PC-9 (cell line): Measurements from ENCODE around the gene HAGHL. TPM values are rescaled to one million over a fixed set of nuclear protein-coding genes. Genes with fewer than 3 reads are reported as not detected.
A peak's percentile ranks its signal among the peaks of the same experiment; 100 is the strongest.

Experiments
- BruUV-seq: library from RNA; stranded (reverse); fragments of 400-500 nt; replicated peaks from 2 replicates; lab custom pipeline; 2021; lab: Mats Ljungman, UMichigan
- CTCF ChIA-PET: fragments of 300-600 bp; sonication (Branson Sonifier 250); formaldehyde crosslinking; loops from one replicate; lab custom pipeline; 2022; ENCODE audit warnings: antibody characterized with exemption; lab: Charles Lee
- POLR2A ChIA-PET: fragments of 300-600 bp; sonication (Branson Sonifier 250); formaldehyde crosslinking; loops from one replicate; lab custom pipeline; 2022; ENCODE audit warnings: antibody characterized with exemption; ENCODE audit not compliant: unreplicated experiment; lab: Charles Lee
- DNase-seq, 2 experiments: peaks; one replicate each; pipeline versions ENCODE4 v3.0.0 to v3.0.0-alpha.2; 2015 to 2022; ENCODE audit warnings: mixed read lengths in 1 of 2
- H2AFZ ChIP-seq: fragments of 200-600 bp; sonication (generic); 2 replicates; pipeline ENCODE4 v1.8.1; 2017; ENCODE audit warnings: antibody characterized with exemption
- H3F3A ChIP-seq: fragments of 200-600 bp; sonication (generic); 2 replicates; pipeline ENCODE4 v1.8.1; 2017; ENCODE audit warnings: antibody characterized with exemption, mild to moderate bottlenecking, low read depth; ENCODE audit not compliant: insufficient read depth
- H3K27ac ChIP-seq: fragments of 200-600 bp; sonication (generic); 2 replicates; pipeline ENCODE4 v1.6.1; 2016; ENCODE audit warnings: mixed run types
- H3K27me3 ChIP-seq: fragments of 200-600 bp; sonication (generic); 2 replicates; pipeline ENCODE4 v1.6.1; 2016; ENCODE audit warnings: low read depth, mixed run types; ENCODE audit not compliant: insufficient read depth
- H3K36me3 ChIP-seq: fragments of 200-600 bp; sonication (generic); 2 replicates; pipeline ENCODE4 v1.6.1; 2016; ENCODE audit warnings: low read depth, mixed run types
- H3K4me1 ChIP-seq: fragments of 200-600 bp; sonication (generic); replicated peaks from 2 replicates; pipeline ENCODE4 v1.6.1; 2016; ENCODE audit warnings: mixed run types; ENCODE audit not compliant: insufficient read depth
- H3K4me2 ChIP-seq: fragments of 200-600 bp; sonication (generic); 2 replicates; pipeline ENCODE4 v1.6.1; 2017; ENCODE audit warnings: mixed run types
- H3K4me3 ChIP-seq: fragments of 200-600 bp; sonication (generic); 2 replicates; pipeline ENCODE4 v1.6.1; 2016; ENCODE audit warnings: mixed run types
- H3K79me2 ChIP-seq: fragments of 200-600 bp; sonication (generic); 2 replicates; pipeline ENCODE4 v1.6.1; 2017; ENCODE audit warnings: low read depth, mixed run types
- H3K9me2 ChIP-seq: fragments of 200-600 bp; sonication (generic); 2 replicates; pipeline ENCODE4 v1.8.1; 2017; ENCODE audit warnings: mild to moderate bottlenecking; ENCODE audit not compliant: insufficient read depth
- H3K9me3 ChIP-seq: fragments of 200-600 bp; sonication (generic); 2 replicates; pipeline ENCODE4 v1.8.1; 2016; ENCODE audit warnings: low read depth; ENCODE audit not compliant: insufficient read depth
- H4K20me1 ChIP-seq: fragments of 200-600 bp; sonication (generic); 2 replicates; pipeline ENCODE4 v1.8.1; 2017; ENCODE audit not compliant: insufficient read depth
- EZH2 ChIP-seq: fragments of 200-600 bp; sonication (generic); IDR thresholded peaks from 2 replicates; pipeline ENCODE4 v1.8.0; 2017; ENCODE audit warnings: antibody characterized with exemption, low read depth
- intact Hi-C: fragments of 100-400 bp; cut with micrococcal nuclease; formaldehyde crosslinking; loops from one replicate; pipeline ENCODE4 v1.10.0; 2022; ENCODE audit not compliant: unreplicated experiment
- total RNA-seq: library from RNA; stranded (reverse); gene quantifications from 2 replicates; pipeline ENCODE4 v1.2.3, GENCODE V29; 2021
- TF ChIP-seq, protein P1 (sequence below): fragments of 200-600 bp; sonication (generic); conservative IDR thresholded peaks from 2 replicates; pipeline ENCODE4 v1.6.1; 2017; ENCODE audit warnings: mixed run types, antibody characterized with exemption, mild to moderate bottlenecking, moderate library complexity

The HAGHL gene
- total RNA-seq, 1 experiment from 2014 or later, result 31.0 TPM

DNA sequence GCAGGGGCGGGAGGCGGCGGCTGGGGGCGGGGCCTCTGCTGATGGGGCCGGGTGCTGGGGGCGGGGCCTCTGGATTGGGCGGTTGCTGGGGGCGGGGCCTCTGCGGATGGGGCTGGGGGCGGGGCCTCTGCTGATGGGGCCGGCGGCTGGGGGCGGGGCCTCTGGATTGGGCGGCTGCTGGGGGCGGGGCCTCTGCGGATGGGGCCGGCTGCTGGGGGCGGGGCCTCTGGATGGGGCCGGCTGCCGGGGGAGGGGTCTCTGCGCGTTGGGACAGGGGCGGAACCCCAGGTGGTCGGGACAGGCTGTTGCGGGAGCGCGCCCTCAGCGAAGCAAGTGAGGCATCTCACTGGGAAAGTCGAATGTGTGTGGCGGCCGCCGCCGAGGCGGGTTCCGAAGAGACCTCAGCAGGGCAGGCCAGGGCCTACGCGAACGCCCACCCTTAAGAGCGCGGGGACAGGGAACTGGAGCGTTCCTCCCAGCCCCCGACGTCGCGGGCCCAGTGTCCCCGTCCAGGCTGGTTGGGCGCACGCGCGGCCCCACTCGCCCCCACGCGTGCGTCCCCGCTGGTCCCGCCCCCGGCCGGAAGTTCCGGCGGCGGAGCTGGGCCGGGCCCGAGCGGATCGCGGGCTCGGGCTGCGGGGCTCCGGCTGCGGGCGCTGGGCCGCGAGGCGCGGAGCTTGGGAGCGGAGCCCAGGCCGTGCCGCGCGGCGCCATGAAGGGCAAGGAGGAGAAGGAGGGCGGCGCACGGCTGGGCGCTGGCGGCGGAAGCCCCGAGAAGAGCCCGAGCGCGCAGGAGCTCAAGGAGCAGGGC lies 46.9 kb upstream of the HAGHL start, which contains the start of gene STUB1:
STUB1 (plus strand) TSS at position 597 of the 811 bp plus-strand sequence; CDS start at position 713, 116 bp downstream.
- H2AFZ ChIP-seq, result peak within 1 kb of the TSS; percentile 89
- ChIA-PET CTCF (interaction anchor here (0.6 kb wide), 1 partner anchor 40 kb away, joined by 4 read pairs; no protein-coding TSS in a partner anchor), POLR2A (interaction anchor here (0.5 to 1.1 kb wide), 4 partner anchors 31 to 277 kb away, joined by 3 to 5 read pairs (median 4); partner anchors contain the start of genes CHTF18 and WDR90)
- DNase-seq, result peak; percentile 60 to 94
- no peak for TF ChIP-seq EZH2
- TF ChIP-seq, protein P1, sequence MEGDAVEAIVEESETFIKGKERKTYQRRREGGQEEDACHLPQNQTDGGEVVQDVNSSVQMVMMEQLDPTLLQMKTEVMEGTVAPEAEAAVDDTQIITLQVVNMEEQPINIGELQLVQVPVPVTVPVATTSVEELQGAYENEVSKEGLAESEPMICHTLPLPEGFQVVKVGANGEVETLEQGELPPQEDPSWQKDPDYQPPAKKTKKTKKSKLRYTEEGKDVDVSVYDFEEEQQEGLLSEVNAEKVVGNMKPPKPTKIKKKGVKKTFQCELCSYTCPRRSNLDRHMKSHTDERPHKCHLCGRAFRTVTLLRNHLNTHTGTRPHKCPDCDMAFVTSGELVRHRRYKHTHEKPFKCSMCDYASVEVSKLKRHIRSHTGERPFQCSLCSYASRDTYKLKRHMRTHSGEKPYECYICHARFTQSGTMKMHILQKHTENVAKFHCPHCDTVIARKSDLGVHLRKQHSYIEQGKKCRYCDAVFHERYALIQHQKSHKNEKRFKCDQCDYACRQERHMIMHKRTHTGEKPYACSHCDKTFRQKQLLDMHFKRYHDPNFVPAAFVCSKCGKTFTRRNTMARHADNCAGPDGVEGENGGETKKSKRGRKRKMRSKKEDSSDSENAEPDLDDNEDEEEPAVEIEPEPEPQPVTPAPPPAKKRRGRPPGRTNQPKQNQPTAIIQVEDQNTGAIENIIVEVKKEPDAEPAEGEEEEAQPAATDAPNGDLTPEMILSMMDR, result no peak
- H4K20me1 ChIP-seq, result peaks cover 30% of the 10 kb centered on the region
- peak within 1 kb of the TSS; percentile 71 for H3K4me3 ChIP-seq
- no peaks in the 10 kb centered on the region; the same call in 1 of the 2 replicates for H3K36me3 ChIP-seq
- H3K9me2 ChIP-seq, result no peaks in the 10 kb centered on the region
- peaks cover 33% of the 10 kb centered on the region for H3K79me2 ChIP-seq
- H3K27ac ChIP-seq, result peak within 1 kb of the TSS; percentile 43; the same call in 1 of the 2 replicates
- H3K9me3 ChIP-seq, result no peaks in the 10 kb centered on the region
- H3K4me2 ChIP-seq, result peak within 1 kb of the TSS; percentile 86
- peaks cover 30% of the 10 kb centered on the region for H3K4me1 ChIP-seq
- intact Hi-C loops, result loop anchor here (5.0 kb wide), 1 partner anchor 153 kb away; the partner anchor contains the start of gene CAPN15
- peaks cover 40% of the 10 kb centered on the region; the same call in 1 of the 2 replicates for H3F3A ChIP-seq
- H3K27me3 ChIP-seq, result no peaks in the 10 kb centered on the region
- BruUV-seq, result no TSS peak

DNA sequence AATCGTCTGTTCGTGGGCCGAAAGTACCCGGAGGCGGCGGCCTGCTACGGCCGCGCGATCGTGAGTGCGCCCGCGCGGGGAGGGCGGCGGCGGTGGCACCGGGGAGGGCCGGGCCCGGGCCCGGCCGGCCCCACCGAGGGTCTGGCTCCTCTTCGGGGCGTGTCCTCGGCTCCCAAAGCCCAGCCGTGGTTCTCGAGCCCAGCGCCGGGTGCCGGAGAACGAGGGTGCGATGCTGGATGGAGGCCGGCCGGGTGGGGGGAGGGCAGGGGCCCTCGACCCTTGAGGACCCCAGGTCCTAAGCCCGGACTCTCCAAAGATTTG lies 46.3 kb upstream of the HAGHL start:
- H4K20me1 ChIP-seq, result peaks cover 30% of the 10 kb centered on the region
- no peak overlapping the region; the same call in 1 of the 2 replicates for H3K27ac ChIP-seq
- no peak for TF ChIP-seq EZH2
- TF ChIP-seq, protein P1, result no peak
- peaks cover 33% of the 10 kb centered on the region for H3K4me1 ChIP-seq
- H2AFZ ChIP-seq, result no peak overlapping the region
- intact Hi-C loops, result loop anchor here (5.0 kb wide), 1 partner anchor 153 kb away; the partner anchor contains the start of gene CAPN15
- BruUV-seq, result no TSS peak
- peak overlapping the region; percentile 86 for H3K4me2 ChIP-seq
- H3F3A ChIP-seq, result peaks cover 40% of the 10 kb centered on the region; the same call in 1 of the 2 replicates
- no peaks in the 10 kb centered on the region for H3K9me2 ChIP-seq
- peak overlapping the region; percentile 71 for H3K4me3 ChIP-seq
- ChIA-PET CTCF (interaction anchor here (0.6 kb wide), 1 partner anchor 40 kb away, joined by 4 read pairs; no protein-coding TSS in a partner anchor), POLR2A (interaction anchor here (1.1 kb wide), 2 partner anchors 32 to 108 kb away, joined by 3 to 5 read pairs; partner anchors contain the start of genes CHTF18 and WDR90)
- DNase-seq, result no peak
- no peaks in the 10 kb centered on the region; the same call in 1 of the 2 replicates for H3K36me3 ChIP-seq
- no peaks in the 10 kb centered on the region for H3K9me3 ChIP-seq
- H3K79me2 ChIP-seq, result peaks cover 33% of the 10 kb centered on the region
- H3K27me3 ChIP-seq, result no peaks in the 10 kb centered on the region
